ENCODE results near the gene FITM1.
A peak's percentile ranks its signal among the peaks of the same experiment; 100 is the strongest.

The FITM1 gene, protein sequence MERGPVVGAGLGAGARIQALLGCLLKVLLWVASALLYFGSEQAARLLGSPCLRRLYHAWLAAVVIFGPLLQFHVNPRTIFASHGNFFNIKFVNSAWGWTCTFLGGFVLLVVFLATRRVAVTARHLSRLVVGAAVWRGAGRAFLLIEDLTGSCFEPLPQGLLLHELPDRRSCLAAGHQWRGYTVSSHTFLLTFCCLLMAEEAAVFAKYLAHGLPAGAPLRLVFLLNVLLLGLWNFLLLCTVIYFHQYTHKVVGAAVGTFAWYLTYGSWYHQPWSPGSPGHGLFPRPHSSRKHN

DNA sequence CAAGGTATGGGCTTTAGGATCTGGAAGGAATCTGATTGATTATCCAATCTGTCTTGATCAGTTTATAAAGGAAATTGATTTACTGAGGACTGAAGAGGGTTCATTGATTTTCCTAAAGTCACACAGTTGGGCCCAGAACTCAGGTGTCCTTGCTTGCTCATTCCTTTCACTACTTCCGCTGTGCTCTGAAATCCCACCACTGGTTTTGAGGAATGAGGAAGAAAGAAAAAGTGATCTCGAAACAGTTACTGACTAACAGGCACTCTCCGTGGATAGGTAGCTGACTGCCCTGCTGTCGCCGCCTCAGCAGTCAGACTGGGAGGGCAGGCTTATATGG, at the start of gene FITM1:
FITM1 (plus strand) TSS at position 280 of the 337 bp plus-strand sequence. CDS start 905 bp downstream, outside the sequence.
- no peak for DNase-seq

DNA sequence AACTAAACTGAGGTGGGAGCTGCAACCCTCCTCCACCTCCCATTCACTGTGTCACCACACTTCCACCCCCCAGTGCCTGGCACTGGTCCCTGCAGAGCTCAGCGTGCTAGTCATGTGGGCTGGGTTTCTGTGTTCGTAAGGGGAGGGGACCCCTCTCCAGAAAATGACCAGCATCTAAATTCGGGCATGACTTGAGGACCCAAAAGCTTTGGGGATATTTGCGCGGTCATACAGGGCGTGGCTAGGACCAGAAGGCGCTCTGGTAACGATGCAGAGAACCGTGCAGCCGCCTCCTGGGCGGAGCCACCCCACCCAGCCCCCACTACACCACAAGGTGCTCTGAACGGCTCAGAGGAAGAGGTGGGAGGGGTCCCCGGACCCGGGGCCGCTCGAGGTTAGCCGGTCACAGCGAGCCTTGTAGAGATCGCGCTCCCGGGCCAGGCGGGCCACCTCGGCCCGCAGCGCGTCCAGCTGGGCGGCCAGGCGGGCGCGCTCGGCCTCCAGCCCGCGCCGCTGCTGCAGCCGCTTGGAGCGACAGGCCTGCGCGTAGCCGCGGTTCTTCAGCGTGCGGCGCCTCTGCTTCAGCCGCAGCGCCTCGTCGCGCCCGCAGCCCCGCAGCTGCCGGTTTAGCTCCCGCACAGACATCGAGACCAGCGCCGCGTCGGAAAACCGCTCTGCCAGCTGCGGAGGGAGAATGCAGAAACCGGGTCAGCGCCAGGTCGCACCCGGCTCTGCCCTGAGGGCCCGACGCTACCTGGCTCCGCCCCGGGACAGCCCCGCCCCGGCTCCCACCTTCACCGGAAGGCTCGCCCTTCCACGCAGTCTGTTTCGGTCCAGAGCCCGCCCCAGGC, 49.3 kb upstream of the FITM1 start:
- DNase-seq = peak; percentile 81

GRCh38 chr14:24081739-24082211, 48.7 kb upstream of the FITM1 start:
- DNase-seq = no peak

GRCh38 chr14:24082411-24083080, 47.9 kb upstream of the FITM1 start:
- peak; percentile 7 for DNase-seq

- no peak for DNase-seq
These were observed 47.0 kb upstream of the FITM1 start for GRCh38 chr14:24083462-24083861.

GRCh38 chr14:24084440-24084839, 46.0 kb upstream of the FITM1 start:
- no peak for DNase-seq

- DNase-seq = no peak
These were observed 45.2 kb upstream of the FITM1 start for GRCh38 chr14:24085215-24085614.

DNA sequence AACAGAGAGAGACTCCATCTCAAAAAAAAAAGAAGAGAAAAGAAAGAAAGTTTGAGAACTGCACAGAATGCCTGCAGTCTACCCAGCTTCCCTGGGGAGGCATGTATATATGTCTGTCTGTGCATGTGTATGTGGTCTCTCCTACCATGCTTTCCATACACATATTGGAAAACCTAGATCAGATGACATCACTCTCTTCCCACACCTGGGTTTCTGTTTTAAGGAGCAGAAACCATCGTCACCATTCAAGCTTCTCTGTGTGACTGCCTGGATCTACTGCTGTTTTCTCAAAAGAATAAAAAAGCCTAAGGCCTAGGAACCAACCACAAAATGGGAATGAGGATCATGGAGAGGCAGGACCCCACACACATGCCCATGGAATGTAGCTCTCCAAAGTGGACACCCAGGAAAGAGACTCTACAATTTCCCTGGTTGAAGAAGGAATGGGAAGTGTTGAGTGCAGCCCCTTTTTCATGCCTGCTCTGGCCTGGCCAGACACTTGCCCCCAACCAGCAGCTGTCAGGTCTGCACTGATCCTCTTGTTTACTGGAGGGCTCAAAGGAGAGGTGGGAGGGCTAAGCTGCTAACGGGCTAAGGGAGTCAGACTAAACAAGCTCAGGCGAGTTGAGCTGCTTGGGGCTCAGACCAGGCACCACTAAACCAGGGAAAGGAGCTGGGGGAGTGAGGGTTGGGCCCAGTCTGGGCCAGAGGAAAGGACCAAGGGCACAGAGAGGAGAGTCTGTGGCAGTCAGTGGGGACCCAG, 44.1 kb upstream of the FITM1 start:
- DNase-seq = no peak

GRCh38 chr14:24087004-24087403, 43.5 kb upstream of the FITM1 start:
- DNase-seq = no peak

- no peak for DNase-seq
These were observed 42.4 kb upstream of the FITM1 start for GRCh38 chr14:24088095-24088494.

DNA sequence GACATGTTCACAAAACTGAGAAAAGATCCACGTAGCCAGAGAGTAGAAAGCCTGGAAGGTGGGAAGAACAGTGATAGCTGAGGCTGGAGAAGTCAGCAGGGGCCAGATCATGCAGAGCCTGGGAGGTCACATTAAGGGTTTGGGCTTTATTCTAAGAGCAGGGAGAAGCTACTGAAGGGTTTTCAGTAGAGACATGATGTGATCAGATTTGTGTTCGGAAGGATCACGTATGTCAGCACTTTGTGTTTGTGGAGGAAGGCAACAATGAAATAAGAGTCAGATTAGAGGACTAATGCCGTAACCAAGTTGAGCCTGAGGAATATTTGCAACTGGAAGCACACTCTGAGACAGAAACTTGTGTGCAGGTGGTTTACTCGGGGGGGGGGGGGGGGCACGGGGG, 40.6 kb upstream of the FITM1 start:
- no peak for DNase-seq

GRCh38 chr14:24092110-24092504, 38.4 kb upstream of the FITM1 start:
- DNase-seq = no peak

- DNase-seq = no peak
These were observed 37.8 kb upstream of the FITM1 start for GRCh38 chr14:24092505-24093206.

GRCh38 chr14:24093207-24093900, 37.1 kb upstream of the FITM1 start:
- no peak for DNase-seq

DNA sequence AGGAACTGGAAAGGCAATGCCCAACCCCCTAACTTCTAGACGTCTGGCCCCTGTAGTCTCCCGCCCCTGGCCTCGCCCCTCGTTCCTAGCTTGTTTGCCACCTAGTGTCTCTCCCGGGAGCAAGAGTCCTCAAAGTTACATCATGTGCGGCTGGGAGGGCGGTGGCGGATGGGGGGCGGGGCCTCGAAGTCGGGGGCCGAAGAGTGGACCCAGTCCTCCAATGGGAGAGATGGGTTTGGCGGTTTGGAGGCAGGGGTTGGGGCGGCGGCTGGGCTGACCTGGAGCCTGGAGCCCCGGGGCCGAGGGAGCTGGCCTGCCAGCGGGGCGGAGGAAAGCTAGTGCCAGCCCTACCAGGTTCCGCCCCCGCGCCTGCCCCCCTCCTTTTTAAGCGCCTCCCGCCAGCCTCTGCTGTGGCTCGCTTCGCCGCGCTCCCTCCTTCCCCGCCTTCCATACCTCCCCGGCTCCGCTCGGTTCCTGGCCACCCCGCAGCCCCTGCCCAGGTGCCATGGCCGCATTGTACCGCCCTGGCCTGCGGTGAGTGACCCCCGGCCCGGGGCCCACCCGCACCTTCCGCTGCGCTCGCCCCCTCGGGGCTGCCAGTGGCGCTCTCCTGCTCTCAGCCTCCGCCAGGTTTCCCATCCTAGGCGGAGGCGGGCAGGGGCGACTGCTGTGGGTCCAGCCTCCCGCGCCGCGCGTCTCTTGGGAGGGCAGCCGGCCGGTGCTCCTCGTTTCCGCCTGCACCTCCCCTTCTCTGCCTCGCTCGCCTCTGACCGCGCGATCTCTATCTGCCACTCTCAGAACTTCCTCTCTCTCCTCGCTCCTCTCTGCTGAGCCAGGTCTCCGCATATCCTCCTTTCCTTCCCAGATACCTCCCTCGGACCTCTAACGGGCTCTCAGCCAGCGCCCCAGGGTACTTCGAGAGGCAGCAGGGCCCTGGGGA, 36.3 kb upstream of the FITM1 start, which contains the start of gene PCK2:
PCK2 (plus strand) TSS at position 411 of the 940 bp plus-strand sequence; CDS start at position 506, 95 bp downstream.
- peak; percentile 94 for DNase-seq

- no peak for DNase-seq
These were observed 35.6 kb upstream of the FITM1 start for GRCh38 chr14:24094841-24095270.

GRCh38 chr14:24095271-24096068, 35.0 kb upstream of the FITM1 start:
- peak; percentile 75 for DNase-seq

DNA sequence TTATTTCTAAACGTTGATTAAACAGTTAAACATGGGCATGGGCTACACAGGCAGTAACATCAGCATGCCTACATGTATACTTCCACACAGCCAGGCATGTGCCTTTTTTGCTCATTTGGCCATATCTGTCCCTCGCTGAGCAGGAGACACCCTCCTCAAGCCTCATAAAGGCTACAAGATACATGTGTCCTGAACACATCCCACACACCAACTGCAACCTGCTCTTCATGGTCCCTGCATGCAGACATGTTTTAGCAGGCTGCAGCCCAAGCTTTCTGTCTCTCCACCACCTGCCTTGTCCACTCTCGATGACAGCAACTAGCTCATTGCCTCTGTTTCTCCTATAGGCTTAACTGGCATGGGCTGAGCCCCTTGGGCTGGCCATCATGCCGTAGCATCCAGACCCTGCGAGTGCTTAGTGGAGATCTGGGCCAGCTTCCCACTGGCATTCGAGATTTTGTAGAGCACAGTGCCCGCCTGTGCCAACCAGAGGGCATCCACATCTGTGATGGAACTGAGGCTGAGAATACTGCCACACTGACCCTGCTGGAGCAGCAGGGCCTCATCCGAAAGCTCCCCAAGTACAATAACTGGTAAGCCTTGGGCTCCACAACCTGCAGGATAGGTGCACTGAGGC, 33.8 kb upstream of the FITM1 start:
- DNase-seq = no peak

Data from NCI-H146 (cell line).